HG03521 (cell line): ENCODE measurements around the gene SEC16B.
A peak's percentile ranks its signal among the peaks of the same experiment; 100 is the strongest.

Experiments used
- ATAC-seq: cut with Tn5 transposase; IDR thresholded peaks from one replicate; pipeline ENCODE4 v1.9.1; 2021; ENCODE audit warnings: mild to moderate bottlenecking, moderate library complexity; ENCODE audit not compliant: unreplicated experiment

SEC16B gene

DNA sequence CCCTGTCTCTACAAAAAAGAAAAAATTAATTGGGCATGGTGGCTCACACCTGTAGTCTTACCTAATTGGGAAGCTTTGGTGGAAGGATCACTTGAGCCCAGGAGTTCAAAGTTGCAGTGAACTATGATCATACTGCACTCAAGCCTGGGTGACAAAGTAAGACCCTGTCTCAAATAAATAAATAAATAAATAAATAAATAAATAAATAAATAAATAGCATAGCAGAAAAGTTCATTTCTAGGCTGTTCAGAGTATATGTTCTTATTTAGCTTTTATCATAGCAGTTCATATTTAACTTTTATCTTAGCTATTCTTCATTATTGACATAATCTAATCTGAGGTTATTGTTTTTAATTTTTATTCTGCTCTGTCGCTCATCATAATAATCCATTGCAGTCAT, 8.7 kb upstream of the SEC16B start:
- ATAC-seq = no peak

DNA sequence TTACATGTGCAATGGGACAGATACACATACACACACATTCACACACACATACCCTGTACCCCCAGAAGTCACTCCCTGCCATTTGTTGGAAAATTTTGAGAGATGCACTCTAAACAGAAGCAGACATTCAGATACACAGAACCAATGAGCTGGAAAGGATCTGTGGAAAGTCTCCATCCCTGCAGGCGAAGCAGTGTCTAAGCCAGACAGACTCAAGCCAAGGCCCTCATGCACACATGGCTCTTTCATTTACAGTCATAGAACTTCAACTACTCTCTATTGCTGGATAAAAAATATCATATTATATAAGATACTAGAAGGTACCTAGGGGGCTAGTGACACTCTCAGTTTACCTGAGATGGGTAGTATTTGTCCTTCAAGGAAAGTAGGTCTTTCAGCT, 7.3 kb upstream of the SEC16B start:
- no peak for ATAC-seq

DNA sequence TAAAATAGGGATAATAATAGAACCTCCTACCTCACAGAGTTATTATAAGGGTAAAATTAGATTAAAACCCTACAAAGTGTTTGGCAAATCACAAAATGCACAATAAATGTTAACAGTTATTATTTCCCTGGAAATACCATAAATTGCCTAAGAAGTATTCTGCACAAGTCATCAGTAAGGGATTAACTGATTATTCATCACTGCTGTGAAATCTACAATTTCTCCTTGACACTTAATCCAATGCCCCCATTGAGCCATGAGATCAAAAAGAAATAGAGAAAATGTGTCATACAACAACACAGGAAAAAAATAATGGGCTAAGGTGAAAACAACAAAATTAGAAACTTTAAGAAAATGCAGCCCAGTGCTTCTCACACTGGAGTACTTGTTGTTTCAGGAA, 6.7 kb upstream of the SEC16B start:
- ATAC-seq = no peak

DNA sequence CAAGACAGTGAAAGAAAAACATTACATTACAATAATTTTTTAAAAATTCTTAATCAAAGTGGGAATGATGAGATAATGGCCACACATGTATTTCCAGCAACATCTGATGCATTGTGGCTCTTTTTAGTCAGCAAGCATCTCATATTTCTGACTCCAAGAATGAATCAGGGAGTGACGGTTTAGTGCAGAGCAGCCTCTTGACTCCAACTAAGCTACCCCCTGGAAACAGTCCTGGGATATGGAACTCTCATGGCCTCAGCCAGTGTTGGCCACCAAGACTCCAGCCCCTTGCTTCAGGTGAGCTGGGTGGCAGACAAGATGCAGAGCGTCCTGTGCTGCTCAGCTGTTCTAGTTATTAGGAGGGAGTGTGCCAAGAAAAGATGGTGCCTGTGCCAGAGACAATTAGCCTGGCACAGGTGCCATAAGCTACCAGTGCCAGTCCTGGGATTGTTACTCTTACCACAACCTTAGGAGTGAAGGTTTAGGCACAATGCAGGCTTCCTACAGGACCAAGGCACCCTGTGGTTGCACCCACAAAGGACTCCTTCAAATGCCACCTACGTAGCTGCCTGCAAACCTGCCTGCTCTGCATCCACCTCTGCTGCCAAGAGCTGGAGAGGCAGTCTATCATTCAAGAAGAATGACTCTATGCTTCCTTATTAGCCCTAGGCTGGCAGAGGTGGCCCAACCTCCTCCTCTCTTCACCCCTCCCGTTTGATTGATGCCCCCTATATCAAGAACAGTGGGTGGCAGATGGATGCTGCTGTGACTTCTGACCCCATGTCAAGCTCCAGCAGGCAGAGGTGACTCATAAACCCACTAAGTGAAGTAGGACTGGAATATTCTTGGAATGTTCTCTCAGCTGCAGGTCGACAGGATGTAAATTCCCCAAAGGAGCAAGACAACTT, 6.0 kb upstream of the SEC16B start:
- no peak for ATAC-seq

DNA sequence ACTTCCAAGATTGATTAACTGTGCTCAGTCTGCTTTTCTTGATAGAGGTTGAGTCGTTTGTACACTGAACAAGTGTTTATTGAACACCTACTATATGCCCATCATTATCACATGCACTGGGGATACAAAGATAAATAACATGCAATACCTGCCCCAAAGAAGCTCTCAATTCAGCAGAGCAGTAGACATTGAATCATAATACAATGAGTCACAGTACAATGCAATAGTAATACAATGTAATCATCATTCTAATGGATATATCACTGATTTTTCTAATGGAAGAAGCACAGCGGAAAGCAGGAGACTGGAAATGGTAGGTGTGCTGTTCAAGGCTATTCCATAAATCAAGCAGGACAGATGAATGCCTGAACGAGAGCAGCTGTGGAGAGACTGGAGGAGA, 3.7 kb upstream of the SEC16B start:
- no peak for ATAC-seq

DNA sequence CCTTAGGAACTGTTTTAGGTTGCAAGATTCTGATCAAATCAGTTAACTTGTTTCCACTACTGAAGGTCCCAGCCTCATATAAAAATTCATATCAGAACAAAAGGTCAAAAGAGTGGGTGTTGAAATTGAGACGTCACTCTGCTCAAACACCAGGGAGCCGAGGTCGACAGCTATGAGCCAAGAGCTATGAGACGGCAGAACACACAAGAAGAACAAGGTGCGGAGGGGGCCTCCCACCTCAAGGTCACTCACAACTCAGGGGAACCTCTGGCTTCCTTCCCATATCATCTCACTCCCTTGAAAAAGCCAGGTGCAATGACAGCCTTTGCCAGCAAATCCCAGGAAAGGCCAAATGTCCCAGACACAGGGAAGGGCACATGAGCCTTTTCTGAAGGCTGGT, 749 bp downstream of the SEC16B start:
- no peak for ATAC-seq

DNA sequence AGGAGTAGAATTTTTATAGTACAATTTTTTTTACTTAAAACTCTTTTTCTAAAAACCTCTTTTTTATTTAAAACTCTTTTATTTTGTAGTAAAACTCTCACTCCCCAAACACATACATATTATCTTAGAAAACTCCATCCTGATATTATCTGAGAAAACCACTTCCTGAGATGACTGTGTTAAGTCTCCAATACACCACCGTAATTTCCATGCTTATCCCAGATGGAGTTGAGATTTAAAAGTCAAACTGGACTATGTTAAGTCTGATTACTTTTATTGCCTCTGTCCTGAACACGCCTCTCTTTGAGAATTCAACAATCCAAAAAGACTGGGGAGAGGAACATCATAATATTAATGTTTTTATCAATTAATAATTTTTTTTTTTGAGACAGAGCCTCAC, 3.7 kb downstream of the SEC16B start:
- ATAC-seq = no peak

DNA sequence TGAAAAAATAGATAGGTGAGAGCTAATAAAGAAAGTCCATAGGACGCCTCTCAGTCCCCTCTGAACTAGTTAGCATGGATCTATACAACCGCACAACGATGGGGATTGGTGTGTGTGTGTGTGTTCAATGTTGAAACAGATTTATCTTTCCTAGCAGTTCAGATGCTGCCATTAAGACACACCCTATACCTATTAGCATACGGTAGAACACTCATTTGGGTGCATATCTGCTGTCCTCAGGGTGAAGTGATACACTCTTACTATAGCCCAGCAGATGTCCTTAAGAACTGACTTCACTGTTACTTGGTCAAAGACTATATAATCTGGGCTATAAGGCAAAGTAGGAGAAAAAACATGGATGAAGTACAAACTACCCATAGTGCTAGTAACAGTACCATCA, 4.6 kb downstream of the SEC16B start:
- no peak for ATAC-seq

DNA sequence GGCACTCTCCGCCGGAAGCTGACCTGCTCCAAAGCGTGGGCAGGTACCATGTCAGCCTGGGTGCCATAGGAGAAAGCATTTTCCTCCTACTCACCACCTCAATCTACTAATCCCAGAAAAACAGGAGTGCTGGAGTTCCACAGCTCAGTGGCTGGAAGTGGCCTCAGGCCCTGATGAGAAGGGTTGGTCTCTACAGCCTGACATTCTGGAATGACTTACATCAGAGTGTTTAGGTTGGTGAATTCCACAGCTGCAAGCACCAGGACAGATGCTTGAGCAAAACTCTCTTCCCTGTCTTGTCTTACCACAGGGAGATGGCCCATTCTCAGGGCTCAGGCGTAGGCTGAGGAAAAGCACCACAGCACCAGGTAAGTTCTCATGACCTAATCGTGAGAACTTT, 5.5 kb downstream of the SEC16B start:
- no peak for ATAC-seq

DNA sequence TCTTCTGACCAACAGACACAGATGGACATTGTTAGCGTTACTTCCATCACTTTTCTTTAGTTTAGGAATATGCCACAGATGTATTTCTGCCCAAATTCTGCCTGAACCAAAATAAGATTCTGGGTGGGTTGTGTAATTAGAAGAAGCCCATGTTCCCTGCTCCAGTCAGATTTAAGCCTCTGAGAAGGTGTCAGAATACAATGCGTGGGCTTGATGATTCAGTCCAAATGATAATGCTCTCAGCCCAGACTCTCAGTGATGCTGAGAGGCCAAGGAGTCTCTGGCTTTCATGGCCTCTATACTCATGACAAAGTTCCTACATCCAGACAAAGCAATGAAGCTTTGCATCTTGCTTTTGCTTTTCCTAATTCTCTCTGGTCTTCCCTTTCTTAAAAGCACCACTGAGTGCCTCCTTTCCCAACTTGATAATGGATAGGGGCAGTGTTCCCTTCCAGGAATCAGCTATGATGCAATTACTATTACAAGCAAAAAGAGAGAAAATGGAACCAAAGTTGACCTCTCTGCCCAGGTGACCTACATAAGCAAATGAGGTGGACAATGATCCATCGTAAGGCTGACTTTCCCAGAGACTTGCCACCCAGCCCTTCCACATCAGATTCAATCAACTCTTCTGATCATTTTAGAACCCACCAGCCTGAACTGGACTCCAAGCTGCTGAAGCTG, 8.8 kb downstream of the SEC16B start:
- ATAC-seq = no peak

DNA sequence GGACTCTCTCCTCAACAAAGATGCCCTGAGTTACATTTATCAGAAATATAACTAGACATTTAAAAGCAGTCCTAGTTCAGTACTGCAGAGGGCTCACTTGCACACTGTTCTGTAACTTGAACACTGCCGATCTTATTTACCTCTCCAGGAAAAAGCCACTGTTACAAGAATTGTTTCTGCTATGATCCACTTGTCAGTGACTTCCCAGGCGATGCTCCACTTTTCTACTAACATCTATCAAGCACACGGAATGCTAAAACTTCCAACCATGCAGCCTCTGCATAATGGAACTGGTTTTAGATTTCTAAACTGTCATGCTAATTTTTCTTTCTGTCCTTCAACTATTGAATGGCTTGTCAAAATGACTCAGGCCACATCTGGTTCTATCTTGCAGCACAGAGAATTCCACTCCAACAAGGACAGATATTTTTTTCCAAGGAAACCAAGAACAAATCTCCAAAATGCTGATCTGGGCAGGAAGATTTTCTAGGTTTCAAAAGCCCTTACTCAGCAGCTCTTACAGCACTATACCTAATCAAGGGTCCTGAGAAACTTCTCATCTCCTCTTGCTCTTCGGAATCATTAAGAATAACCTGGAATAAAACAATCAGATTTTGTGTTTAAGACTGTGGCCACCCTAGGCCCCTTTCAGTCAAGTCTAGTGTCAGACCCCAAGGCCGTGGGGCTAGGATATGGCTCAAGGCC, 9.9 kb downstream of the SEC16B start:
- no peak for ATAC-seq

DNA sequence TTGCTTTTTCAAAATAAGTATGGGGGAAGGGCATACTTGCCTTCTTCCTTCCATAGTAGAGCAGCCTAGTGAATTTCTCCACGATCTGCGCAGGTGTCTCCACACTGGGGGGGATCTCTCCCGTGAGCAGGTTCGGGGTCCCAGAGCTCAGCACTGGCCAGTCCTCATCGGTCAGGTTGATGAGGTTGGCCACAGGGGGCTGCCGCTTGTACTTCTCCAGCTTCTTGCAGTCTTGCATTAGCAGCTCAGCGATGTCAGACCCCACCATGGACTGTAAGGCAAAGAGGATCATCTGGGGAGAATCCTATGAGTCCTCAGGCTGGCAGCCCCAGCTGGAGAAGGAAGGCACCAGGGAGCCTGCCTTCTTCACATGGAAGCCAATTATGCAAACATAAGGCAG, 11.8 kb downstream of the SEC16B start:
- ATAC-seq = no peak

DNA sequence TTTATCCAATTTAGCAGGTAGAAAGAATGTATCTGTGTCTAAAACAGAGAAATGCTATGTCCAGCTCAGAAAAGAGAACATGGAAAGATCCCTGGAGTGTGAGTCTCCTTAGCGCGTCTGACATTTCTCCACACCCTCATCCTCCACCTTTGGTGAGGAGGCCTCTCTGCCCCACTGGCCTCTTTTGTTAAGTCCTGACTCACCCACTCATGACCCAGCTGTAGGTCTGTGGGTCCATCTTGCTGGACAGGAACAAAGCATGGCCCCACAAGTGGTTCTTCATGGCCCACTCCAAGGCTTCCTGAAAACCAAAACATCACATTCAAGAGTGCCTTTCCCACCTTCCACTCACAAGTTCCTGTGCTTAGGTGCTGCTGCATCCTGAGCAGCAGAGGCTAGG, 15.8 kb downstream of the SEC16B start:
- no peak for ATAC-seq

DNA sequence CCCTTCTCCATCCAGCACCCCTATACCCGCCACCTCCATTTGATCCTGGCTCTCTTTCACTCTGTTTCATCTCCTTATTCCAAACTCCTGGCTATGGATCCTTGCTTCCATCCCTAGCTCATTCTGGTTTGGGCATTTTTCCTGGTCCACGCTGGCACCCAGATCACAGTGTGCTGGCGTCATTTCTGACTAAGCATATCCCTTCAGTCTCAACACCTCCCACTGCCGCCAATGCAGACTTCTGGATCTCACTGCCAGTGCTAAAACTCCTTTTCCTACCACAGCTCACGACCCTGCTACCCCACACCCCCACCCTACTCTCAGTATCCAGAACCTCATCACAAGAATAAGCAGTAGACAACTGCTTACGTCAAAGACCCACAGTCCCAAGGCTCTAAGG, 16.3 kb downstream of the SEC16B start:
- no peak for ATAC-seq

DNA sequence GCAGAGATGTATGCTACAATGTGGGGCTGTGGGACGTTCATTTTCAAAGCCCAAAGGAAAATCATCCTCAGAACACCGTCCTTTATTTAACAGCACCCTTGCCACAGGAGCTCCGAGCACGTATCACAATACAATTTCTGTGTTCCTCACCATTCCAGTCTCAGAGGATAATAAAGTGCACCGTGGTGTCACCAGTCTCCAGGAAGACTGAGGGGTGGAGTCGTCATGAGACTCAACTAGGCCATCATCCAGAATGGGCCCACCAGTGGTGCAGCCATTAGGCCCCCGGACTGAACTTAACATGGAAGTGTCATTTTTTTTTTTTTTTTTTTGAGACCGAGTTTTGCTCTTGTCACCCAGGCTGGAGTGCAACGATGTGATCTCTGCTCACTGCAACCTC, 17.2 kb downstream of the SEC16B start:
- no peak for ATAC-seq

DNA sequence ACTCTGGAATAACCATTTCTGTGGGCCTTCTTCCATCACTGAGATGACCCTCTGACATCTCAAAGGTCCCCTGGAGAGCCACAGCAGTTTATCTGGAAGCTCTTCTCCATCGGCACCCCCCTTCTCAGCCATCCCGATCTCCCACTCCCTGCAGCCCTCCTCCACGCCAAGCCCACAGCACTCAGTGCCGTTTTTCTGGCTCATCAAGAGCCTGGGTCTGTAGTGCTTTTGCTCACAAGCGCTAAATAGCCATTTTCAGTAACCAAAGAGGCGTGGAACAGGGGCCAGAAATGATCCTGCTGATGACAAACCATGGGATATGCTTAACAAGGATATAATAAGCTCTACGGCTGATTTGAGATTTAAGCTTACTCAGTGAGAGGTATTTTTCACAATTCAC, 17.6 kb downstream of the SEC16B start:
- ATAC-seq = no peak

DNA sequence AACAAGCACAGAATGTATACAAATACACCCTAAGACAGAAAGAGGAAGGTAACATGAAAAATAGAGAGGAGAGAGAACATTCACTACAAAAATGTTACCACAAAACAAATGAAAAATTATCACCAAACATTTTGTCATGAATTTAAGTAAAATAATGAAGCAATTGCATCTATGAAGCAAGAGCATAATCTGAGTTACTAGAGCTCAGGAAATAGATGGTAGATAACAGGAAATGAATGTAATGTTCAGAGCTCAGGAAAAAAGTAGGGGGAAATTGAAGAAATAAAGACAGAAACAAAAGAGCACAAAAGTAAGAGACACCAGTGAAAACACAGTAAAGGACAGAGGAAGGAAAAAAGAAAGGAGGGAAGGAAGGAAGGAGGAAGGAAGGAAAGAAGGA, 19.4 kb downstream of the SEC16B start:
- no peak for ATAC-seq

DNA sequence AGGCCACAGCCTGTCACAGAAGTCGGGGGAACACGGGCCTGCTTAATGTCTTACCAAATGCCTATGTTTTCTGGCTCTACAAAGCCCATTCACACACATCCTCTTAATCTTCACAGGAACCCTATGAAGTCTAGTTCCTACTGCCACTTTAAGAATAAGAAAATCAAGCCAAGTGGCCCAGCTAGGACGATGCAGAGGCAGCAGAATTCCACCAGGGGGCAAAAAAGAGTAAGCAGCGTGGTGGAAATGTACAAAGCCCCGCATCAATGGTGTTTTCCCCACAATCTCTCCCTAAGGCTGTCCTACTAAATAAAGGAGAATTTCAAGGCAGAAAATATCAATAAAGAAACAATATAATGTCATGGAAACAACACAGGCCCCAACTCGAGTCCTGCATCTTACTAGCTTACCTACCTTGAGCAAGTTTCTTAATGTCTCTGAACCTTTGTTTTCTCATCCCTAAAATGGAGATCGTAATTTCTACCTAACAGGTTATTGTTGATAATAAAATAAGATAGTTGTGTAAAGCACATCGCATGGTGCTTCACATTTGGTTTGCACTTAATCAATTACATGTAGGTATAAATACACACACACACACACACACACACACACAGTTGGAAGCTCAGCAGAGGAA, 21.4 kb downstream of the SEC16B start:
- peak; percentile 78 for ATAC-seq

DNA sequence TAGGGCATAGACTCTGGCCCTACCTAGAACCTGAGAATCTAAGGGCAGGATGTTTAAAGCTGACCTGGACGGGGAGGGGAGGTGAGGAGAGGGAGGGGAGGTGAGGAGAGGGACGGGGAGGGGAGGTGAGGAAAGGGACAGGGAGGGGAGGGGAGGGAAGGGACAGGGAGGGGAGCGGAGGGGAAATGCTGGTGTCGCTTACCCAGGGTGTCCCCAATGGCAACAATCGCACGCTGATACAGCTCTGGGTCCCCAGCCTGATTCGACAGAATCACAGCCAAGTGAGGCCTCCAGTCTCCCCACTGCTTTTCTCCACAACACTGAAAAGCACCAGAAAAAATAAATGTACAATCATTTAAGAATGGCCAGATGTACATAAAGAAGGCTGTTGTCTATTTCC, 22.2 kb downstream of the SEC16B start:
- ATAC-seq = no peak

DNA sequence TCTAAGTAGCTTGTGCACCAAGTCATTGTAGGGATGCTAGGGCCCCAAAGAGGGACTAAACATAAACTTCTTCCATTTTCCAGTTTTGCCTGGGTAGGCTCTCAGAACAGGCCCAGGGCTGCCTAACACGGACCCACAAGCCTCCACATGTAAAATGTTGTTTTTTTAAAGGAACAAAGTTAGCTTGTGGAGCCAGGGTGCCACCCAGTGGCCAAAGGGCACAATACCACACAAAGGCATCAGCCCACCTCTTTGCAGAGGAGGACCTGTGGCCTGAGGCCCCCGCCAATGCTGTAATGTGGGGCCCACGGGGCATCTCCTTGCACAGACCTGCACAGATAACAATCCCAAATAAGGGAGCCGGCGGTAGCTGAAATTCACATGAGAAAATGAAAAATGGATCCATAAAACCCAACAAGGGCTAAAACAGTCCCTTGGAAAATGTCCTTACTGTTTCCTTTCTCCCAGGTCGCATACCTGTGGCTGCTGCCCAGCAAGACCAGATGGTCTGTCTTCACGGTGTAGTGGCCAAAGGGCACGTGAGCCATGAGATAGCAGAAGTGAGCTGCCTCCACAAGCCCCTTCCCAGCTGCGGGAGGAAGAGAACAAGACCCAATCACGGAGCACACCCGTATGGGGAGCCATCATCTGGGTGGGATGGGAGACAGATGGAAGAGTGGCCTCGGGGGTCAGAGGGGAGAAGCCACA, 23.8 kb downstream of the SEC16B start:
- ATAC-seq = peak; percentile 60
